HCT116 (cell line): ENCODE data around the gene ENTHD1.

ENCODE experiments used
- CBX3 ChIP-seq: IDR thresholded peaks from 2 replicates; pipeline ENCODE4 v1.6.1; 2012; ENCODE audit warnings: low read depth
- EZH2 ChIP-seq: fragments of 200-600 bp; sonication (generic); IDR thresholded peaks from 2 replicates; pipeline ENCODE4 v1.6.1; 2017; ENCODE audit warnings: antibody characterized with exemption, mixed run types
- JUND ChIP-seq: IDR thresholded peaks from 2 replicates; pipeline ENCODE4 v1.6.1; 2012
- POLR2A ChIP-seq: IDR thresholded peaks from 2 replicates; pipeline ENCODE4 v1.7.0; 2011; ENCODE audit warnings: borderline replicate concordance; ENCODE audit not compliant: insufficient read depth, insufficient read length; ENCODE audit errors: extremely low read depth
- POLR2AphosphoS5 ChIP-seq: IDR thresholded peaks from 2 replicates; pipeline ENCODE4 v1.6.1; 2011; ENCODE audit warnings: mild to moderate bottlenecking, low read depth, low read length, moderate library complexity
- SIN3A ChIP-seq: IDR thresholded peaks from 2 replicates; pipeline ENCODE4 v1.6.1; 2012; ENCODE audit warnings: low read depth
- ZNF274 ChIP-seq: fragments of 200-500 bp; sonication (Bioruptor generic); IDR thresholded peaks from 2 replicates; pipeline ENCODE4 v1.6.1; 2014; ENCODE audit warnings: mild to moderate bottlenecking, low read depth, low read length, inconsistent platforms
- TF ChIP-seq, protein P1 (sequence below): IDR thresholded peaks from 2 replicates; pipeline ENCODE4 v1.6.1; 2012
- TF ChIP-seq, protein P2 (sequence below), 3 experiments: fragments of 200-600 bp in 1 of 3; sonication (generic) in 1 of 3; IDR thresholded peaks in 2 of 3; conservative IDR thresholded peaks in 1 of 3; 2 replicates each; pipeline ENCODE4 v1.5.1; 2012 to 2017; ENCODE audit warnings: low read depth in 2 of 3, low read length in 2 of 3, antibody characterized with exemption in 1 of 3, borderline replicate concordance in 1 of 3, control low read depth in 1 of 3, mild to moderate bottlenecking in 1 of 3, mixed read lengths in 1 of 3, mixed run types in 1 of 3, moderate library complexity in 1 of 3; ENCODE audit not compliant: insufficient read depth in 1 of 3

- TF ChIP-seq SIN3A, result no peak
- TF ChIP-seq EZH2, result no peak
- no peak for TF ChIP-seq ZNF274
- TF ChIP-seq POLR2A, result no peak
- TF ChIP-seq, protein P1, sequence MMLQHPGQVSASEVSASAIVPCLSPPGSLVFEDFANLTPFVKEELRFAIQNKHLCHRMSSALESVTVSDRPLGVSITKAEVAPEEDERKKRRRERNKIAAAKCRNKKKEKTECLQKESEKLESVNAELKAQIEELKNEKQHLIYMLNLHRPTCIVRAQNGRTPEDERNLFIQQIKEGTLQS, result no peak
- no peak for TF ChIP-seq JUND
- TF ChIP-seq, protein P2, sequence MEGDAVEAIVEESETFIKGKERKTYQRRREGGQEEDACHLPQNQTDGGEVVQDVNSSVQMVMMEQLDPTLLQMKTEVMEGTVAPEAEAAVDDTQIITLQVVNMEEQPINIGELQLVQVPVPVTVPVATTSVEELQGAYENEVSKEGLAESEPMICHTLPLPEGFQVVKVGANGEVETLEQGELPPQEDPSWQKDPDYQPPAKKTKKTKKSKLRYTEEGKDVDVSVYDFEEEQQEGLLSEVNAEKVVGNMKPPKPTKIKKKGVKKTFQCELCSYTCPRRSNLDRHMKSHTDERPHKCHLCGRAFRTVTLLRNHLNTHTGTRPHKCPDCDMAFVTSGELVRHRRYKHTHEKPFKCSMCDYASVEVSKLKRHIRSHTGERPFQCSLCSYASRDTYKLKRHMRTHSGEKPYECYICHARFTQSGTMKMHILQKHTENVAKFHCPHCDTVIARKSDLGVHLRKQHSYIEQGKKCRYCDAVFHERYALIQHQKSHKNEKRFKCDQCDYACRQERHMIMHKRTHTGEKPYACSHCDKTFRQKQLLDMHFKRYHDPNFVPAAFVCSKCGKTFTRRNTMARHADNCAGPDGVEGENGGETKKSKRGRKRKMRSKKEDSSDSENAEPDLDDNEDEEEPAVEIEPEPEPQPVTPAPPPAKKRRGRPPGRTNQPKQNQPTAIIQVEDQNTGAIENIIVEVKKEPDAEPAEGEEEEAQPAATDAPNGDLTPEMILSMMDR (IDR thresholded peaks at IDR 0.05 in 2 of 3, conservative IDR thresholded peaks at IDR 0.05 in 1 of 3; ENCODE audit: borderline replicate concordance in 1 of 3, insufficient read depth in 1 of 3, low read depth in 2 of 3, low read length in 2 of 3), result no peak
- TF ChIP-seq POLR2AphosphoS5, result no peak
- no peak for TF ChIP-seq CBX3
Measured at GRCh38 chr22:39728236-39728860, 165.2 kb downstream of the ENTHD1 start.
